CD1c-positive myeloid dendritic cell (primary cell): Measurements from ENCODE around the gene HORMAD1.
A peak's percentile ranks its signal among the peaks of the same experiment; 100 is the strongest.
"Not testable (repeated sequence)": the region's sequence is repeated elsewhere in the genome, so short reads cannot be mapped to it uniquely, and the experiment has no call there.

Experiments
- DNase-seq: peaks from one replicate; pipeline ENCODE4 v3.0.0-alpha.2; 2016; ENCODE audit errors: extremely low spot score

HORMAD1 gene, protein sequence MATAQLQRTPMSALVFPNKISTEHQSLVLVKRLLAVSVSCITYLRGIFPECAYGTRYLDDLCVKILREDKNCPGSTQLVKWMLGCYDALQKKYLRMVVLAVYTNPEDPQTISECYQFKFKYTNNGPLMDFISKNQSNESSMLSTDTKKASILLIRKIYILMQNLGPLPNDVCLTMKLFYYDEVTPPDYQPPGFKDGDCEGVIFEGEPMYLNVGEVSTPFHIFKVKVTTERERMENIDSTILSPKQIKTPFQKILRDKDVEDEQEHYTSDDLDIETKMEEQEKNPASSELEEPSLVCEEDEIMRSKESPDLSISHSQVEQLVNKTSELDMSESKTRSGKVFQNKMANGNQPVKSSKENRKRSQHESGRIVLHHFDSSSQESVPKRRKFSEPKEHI

DNA sequence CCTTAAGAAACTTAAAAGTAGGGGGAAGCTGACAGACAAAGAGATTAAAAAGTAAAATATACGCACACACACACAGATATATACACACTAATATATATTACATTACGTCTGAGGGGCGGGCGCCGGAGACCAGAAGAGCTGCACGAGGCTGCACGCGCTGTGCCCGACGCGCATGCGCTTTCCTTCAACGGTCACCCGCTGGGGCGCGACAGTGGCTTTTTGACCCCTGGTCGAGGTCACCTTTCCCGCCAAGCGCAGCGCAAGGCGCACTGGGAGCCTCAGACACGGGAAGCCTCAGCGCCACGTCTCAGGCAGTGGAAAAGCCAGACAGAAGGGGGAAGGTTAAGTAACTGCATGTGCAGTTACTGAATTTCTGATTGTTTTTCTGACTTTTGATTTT is at the start of gene HORMAD1:
Gene HORMAD1, minus strand, starts transcription at position 193 of the 400 bp plus-strand sequence. CDS start 1,390 bp downstream, outside the sequence.
- no peak for DNase-seq

DNA sequence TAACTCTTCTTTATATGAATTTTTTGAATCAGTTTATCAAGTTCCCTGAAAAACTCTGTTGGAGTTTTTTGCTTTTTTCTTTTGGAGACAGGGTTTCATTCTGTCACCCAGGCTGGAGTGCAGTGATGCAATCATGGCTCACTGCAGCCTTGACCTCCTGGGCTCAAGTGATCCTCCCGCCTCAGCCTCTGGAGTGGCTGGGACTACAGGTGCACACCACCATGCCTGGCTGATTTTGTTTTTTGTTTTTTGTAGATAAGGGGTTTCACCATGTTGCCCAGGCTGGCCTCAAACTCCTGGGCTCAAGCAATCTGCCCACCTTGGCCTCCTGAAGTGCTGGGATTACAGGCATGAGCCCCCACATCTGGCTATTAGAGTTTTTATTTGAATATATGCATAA is 47.0 kb upstream of the HORMAD1 start:
- DNase-seq, result not testable (repeated sequence)

DNA sequence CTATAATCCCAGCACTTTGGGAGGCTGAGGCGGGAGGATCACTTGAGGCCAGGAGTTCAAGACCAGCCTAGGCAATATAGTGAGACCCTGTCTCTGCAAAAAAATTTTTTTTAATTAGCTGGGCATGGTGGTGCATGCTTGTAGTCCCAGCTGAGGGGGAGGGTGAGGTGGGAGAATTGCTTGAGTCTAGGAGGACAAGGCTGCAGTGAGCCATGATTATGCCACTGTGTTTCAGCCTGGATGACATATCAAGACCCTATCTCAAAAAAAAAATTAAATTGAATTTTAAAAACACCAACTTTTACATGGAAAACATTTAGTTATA is 45.2 kb upstream of the HORMAD1 start:
- DNase-seq, result not testable (repeated sequence)

DNA sequence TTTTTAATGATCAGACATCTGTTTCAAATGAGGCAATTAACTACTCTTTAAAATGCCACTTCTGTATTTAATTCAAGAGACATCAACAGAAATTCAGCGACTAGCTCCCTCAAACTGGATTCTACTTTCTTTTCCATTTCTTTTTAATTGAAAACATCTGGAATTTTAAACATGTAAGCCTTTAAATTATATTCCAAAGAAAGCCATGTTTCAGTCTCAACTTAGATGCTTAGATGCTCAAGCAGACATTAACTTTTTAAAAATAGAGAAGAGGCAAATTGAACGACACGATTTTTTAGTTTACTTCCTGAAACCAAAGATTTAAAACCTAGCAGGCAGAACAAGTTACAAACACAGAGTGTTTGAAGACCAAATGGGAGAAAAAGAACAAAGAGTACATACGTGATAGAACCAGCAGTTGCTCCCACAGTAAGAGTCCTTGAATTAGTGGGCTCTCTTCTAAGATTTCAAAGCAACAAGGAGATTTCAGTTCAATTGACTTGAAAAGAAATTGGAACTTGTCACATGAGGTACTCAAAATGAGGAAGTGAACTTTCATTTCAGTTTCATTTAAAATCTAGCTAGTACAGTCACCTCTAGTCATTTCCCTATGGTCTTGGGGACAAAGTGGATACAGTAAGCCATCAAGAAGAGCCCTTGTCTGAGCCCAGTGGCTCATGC is 44.7 kb upstream of the HORMAD1 start, which contains the start of gene CTSS:
Gene CTSS, minus strand, starts transcription at position 483 of the 681 bp plus-strand sequence. CDS start 1,015 bp downstream, outside the sequence.
- peak; percentile 93 for DNase-seq

DNA sequence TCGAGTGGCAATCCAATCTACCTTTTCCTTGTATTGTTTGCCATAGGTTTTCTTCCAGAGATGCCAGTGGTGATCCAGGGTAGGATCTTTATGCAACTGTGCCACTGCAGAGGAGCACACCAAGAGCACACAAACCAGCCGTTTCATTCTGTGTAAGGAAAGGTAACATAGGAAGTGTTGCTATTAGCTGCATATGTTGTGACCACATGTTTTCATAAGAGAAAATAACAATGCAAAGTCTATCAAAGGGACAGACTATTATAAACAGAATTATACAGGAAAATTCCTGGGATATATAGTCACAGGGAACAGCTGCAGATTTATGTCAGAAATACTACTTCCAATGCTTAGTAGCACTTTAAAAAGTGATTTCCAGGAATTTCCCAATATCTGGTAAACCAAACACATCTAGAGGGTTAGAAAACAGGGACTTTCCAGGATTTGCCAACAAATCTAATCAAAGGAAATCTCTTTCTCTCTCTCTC is 44.0 kb upstream of the HORMAD1 start:
- DNase-seq, result peak; percentile 57

DNA sequence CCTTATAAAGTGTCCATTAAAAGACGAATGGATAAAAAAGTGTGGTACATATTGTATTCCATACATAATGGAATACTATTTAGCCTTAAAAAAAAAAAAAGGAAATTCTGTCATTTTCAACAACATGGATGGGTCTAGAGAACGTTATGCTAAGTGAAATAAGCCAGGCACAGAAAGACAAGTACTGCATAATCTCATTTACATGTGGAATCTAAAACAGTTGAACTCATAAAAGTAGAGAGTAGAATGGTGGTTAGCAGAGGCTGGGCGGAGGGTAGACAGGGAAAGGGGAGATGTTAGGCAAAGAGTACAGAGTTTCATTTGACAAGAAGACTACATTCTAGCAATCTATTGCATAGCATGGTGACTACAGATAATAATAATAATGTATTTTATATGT is 42.3 kb upstream of the HORMAD1 start:
- DNase-seq, result no peak

DNA sequence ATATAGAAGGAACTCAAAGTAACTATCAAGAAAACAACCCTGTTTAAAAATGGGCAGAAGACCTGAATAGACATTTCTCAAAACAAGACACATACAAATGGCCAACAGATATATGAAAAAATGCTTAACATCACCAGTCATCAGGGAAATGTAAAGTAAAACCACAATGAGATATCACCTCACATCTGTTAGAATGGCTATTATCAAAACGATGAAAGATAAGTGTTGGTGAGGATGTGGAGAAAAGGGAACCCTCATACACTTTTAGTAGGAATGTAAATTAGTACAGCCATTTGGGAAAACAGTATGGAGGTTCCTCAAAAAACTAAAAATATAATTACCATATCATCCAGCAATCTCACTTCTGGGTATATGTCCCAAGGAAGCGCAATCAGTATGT is 41.9 kb upstream of the HORMAD1 start:
- peak; percentile 38 for DNase-seq

DNA sequence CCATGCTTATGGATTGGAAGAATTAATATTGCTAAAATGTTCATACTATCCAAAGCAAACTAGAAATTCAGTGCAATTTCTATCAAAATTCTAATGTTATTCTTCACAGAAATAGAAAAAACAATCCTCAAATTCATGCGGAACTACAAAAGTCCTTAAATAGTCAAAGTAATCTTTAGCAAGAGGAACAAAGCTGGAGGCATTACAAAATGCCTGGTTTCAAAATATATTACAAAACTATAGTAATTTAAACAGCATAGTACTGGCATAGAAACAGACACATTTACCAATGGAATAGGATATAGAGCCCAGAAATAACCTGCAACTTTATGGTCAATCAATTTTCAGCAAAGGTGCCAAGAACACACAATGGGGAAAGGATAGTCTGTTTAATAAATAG is 41.1 kb upstream of the HORMAD1 start:
- peak; percentile 87 for DNase-seq

DNA sequence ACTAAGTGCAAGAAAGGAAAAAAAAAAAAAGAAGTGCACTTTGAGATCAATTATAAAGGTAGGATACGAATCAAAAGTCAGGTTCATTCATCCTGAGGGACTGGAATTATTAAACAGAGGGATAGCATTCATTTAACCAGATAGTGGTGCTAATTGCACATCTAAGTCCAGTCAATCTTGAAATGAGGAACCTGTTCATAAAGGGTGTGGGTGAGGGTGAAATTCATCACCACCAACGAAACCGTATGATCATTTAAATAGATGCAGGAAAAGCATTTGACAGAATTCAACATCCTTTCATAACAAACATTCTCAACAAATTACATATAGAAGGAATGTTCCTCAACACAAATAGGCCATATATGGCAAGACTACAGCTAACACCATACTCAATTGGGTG is 39.3 kb upstream of the HORMAD1 start:
- DNase-seq, result peak; percentile 75

DNA sequence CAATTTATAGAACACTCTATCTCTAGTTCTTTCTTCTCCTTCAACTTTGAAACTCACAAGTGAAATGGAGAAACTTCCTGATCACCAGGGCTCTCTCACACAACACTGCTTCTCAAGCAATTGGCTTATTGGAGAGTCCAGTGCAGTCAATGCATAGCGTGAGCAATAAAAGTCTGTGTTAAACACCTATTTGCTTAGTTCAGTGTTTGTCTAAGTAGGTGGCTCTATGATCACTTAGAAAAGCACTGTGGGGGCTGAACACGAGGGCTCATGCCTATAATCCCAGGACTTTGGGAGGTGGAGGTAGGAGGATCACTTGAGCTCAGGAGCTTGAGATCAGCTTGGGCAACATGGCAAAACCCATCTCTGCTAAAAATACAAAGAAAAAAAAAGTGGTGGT is 32.7 kb upstream of the HORMAD1 start:
- DNase-seq, result no peak

DNA sequence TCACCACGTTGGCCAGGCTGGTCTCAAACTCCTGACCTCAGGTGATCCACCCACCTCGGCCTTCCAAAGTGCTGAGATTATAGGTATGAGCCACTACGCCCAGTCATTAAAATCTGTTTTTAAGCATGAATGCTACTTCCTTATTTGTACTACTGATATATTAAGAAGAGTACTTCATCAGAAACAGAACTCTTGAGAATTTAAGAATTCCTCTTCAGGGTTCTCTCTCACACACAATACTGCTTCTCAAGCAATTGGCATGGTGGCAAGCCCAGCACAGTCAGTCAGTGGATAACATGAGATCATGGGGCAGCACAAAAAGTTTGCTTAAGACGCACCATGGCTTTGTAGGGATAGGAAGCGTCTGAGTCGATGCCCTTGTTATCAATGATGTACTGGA is 30.7 kb upstream of the HORMAD1 start:
- no peak for DNase-seq

DNA sequence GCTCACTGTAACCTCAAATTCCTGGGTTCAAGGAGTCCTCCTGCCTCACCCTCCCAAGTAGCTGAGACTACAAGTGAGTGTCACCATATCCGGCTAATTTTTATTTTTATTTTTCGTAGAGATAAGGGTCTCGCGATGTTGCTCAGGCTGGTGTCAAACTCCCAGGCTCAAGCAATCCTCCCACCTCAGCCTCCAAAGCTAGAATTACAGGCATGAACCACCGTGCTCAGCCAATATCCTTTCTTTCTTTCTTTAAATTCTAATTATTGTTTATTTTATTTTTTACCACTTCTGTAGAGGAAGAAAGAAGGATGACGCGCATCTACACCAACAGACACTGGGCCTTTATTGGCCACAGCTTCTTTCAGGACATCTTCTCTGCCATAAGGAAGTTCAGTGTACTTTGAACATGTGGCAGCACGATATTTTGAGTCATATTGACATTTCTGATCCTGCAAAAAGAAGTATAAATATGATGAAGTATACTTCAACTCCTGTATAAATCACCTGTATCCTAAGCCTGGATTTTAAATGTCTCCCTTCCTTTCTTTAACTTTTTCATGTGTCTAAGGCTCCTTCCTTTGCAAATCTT is 29.1 kb upstream of the HORMAD1 start:
- no peak for DNase-seq

DNA sequence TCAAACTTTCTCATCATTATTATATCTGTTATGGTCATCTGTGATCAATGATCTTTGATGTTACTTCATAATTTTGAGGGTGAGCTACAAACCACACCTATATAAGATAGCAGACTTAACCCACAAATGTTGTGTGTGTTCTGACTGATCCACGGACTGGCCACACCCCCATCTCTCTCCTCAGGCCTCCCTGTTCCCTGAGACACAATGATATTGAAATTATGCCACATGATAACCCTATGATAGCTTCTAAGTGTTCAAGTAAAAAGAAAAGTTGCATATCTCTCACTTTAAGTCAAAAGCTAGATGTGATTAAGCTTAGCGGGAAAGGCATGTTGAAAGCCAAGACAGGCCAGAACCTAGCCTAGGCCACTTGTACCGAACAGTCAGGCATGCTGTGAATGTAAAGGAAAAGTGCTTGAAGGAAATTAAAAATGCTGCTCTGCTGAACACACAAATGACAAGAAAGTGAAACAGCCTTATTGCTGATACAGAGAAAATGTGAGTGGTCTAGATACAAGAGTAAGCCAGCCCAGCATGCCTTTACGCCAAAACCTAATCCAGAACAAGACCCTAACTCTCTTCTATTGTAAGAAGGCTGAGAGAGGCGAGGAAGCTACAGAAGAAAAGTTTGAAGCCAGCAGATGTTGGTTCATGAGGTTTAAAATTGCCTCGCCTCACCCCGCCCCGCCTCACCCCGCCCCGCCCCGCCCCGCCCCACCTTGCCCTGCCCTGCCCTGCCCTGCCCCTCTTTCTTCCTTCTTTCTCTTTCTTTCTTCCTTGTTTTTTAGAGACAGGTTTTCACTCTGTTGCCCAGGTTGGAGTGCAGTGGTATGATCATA is 28.4 kb upstream of the HORMAD1 start:
- DNase-seq, result no peak

DNA sequence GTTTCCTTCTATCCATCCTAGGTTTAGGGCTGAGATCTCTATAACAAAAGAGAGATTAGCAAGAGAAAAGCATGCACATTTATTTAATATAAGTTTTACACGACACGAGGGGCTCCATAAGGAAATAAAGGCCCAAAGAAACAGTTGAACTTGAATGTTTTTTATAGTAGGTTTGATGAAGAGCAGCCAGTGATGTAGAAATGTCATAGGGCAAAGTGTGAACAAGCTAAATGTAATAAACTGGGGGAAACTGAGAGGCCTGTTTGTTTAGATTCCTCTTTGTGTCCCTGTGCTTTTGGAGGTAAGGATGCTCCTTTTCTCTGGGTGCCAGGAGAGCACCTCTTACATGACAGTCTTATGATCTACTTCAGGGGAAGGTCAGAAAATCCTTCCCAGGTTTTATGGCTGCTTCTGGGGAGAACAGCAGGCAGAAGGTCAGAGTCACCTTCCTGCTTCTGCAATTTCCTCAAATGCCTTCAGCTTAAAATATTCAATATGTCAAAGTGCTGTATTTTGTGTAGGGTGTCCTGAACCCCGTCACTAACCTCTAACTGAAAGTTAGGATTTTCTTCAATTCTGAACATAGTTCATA is 9.5 kb upstream of the HORMAD1 start:
- no peak for DNase-seq

DNA sequence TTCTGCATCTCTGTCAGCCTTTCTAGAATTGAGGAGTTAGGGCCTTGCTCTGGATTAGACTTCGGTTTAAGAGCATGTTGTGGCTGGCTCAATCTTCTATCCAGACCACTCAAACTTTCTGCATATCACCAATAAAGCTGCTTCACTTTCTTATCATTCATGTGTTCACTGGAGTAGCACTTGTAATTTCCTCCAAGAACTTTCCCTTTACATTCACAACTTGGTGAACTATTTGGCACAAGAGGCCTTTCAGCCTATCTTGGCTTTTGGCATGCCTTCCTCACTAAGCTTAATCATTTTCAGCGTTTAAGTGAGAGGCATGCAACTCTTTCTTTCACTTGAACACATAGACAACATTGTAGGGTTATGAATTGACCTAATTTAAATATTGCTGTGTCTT is 3.6 kb upstream of the HORMAD1 start:
- no peak for DNase-seq

DNA sequence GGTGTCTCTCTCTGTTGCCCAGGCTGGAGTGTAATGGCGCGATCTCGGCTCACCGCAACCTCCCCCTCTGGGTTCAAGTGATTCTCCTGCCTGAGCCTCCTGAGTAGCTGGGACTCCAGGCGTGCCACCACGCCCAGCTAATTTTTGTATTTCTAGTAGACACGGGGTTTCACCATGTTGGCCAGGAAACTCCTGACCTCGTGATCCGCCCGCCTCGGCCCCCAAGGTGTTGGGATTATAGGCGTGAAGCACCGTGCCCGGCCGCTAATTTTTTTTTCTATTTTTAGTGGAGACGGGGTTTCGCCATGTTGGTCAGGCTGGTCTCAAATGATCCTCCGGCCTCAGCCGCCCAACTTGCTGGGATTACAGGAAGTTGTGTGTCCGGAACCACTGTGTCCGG is 597 bp downstream of the HORMAD1 start:
- DNase-seq, result no peak

DNA sequence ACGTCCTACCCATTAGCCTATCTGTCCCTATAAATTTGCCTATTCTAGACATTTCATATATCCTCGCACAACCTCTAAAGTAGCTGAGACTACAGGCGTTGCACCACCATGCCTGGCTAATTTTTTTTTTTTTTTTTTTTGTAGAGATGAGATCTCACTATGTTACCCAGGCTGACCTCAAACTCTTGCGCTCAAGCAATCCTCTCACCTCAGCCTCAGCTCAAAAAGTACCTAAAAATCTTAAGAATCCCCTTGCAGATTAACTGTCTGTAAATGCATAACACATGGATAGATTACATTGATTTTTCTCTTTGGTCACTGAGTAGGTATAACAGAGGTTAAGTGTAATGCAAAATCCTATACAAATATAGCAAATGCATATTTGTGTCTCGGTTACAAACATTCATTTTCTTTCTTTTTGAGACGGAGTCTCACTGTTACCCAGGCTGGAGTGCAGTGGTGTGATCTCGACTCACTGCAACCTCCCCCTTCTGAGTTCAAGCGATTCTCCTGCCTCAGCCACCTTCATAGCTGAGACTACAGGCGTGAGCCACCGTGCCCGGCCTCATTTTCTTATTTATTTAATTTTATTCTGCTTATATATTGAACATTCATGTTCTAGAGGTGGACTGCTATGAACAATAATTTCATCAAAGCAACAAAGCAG is 2.3 kb downstream of the HORMAD1 start:
- no peak for DNase-seq

DNA sequence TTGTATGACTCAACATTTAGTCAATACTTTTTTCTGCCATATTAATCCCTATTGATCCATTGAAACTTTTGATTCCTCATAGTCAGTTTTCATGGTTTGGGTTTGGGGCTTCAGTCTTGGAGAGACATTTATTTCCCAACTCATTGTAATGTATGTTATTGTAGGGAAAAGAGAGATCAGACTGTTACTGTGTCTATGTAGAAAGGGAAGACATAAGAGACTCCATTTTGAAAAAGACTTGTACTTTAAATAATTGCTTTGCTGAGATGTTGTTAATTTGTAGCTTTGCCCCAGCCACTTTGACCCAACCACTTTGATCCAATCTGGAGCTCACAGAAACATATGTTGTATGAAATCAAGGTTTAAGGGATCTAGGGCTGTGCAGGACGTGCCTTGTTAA is 11.7 kb downstream of the HORMAD1 start:
- DNase-seq, result not testable (repeated sequence)

DNA sequence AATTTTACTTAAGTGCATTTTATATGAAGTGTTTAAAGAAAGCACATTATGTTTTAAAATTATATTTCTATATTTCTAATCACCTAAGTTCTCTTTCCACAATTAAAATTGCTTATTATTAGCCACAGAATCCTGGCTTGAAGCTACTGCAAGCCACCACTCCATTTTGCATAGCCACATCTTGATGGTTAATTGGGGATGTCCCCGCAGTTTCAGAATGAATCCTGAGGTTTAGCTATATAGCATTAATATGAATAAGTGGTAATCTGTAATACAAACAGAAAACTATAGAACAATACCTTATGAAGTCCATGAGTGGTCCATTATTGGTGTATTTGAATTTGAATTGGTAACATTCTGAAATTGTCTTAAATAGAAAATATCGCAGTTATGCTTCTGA is 12.1 kb downstream of the HORMAD1 start:
- DNase-seq, result no peak

DNA sequence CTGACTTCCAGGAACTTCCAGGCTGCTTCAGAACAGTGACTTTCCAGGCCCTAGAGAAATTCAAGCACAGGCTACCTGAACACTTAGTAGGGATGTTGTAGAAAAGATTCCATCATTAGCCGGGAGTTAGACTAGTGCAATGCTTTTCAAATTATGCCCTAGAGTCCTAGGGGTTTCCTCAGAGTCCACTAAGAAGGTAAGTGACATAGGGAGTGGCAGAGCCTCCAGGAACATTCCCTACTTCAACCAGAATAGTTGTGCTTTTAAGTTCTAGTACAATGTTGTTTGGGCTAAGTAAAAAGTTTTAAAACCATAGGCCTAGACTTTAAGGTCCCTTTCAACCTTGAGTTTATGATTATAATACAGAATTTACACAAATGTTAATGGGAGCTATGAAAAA is 14.6 kb downstream of the HORMAD1 start:
- no peak for DNase-seq

DNA sequence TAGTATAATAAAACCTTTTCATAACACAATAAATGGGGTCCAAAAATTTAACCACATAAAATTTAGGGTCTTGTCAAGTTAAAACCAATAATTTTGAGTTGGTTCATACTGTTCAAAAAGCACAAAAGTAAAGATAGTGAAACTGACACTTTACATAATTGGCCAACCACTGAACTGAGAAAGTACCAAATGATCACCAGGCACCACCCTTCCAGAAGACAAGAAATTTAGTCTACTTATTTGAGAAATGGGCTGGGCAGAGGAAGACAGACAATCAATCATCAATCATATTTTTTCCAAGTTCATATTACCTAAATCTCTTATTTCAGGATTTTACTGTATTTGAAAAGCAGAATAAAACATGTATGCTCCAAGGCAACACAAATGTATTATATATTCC is 17.3 kb downstream of the HORMAD1 start:
- DNase-seq, result no peak
